K562 (cell line): ENCODE data around the gene TESK2. TPM values are rescaled to one million over a fixed set of nuclear protein-coding genes. Genes with fewer than 3 reads are reported as not detected.

Experiments used
- ATAC-seq: fragments of 200-7000 bp; cut with Tn5 transposase; 3 replicates; pipeline ENCODE4 v1.9.1; 2020; ENCODE audit warnings: moderate library complexity
- BruUV-seq: library from RNA; stranded (reverse); fragments of 400-500 nt; replicated peaks from 2 replicates; lab custom pipeline; 2021; lab: Mats Ljungman, UMichigan
- CTCF ChIA-PET: fragments of 300-600 bp; formaldehyde crosslinking; extraction: SDS; loops from one replicate; lab custom pipeline; 2021; ENCODE audit warnings: low intra/inter-chr PET ratio; lab: Yijun Ruan, JAX
- POLR2A ChIA-PET: fragments of 300-600, 350-650 bp; sonication (Branson Sonifier 250); formaldehyde crosslinking; extraction: SDS; loops from one replicate; lab custom pipeline; 2021; ENCODE audit warnings: antibody characterized with exemption, inconsistent platforms; lab: Yijun Ruan, JAX
- DNase-seq, 4 experiments: peaks; one replicate each; pipeline versions ENCODE4 v3.0.0 to v3.0.0-alpha.2; 2011 to 2018; ENCODE audit warnings: low spot score in 3 of 4, mixed read lengths in 3 of 4; ENCODE audit errors: extremely low read depth in 1 of 4
- FAIRE-seq: peaks from 2 replicates; lab custom pipeline; 2011; peaks lifted over from hg19 to GRCh38; lab: Jason Lieb, UNC
- H2AFZ ChIP-seq: 2 replicates; pipeline ENCODE4 v1.6.0; 2011; ENCODE audit warnings: low read depth, low read length, control low read depth, inconsistent platforms
- H3K27ac ChIP-seq: fragments of 200-600 bp; 3 replicates; pipeline ENCODE4 v1.8.0; 2011; ENCODE audit warnings: low read depth, mild to moderate bottlenecking, control low read depth, inconsistent platforms, low read length, moderate library complexity, mixed read lengths; ENCODE audit errors: extremely low read depth
- H3K27me3 ChIP-seq, 2 experiments: fragments of 300-600 bp in 1 of 2; 2 replicates in 1 of 2; 3 replicates in 1 of 2; pipeline versions ENCODE4 v1.6.0 to v1.8.0; 2011; ENCODE audit warnings: inconsistent platforms in 2 of 2, low read length in 2 of 2, mild to moderate bottlenecking in 1 of 2, mixed read lengths in 1 of 2, moderate library complexity in 1 of 2; ENCODE audit not compliant: control insufficient read depth in 2 of 2, insufficient read depth in 2 of 2
- H3K36me3 ChIP-seq: fragments of 300-600 bp; 3 replicates; pipeline ENCODE4 v1.8.0; 2011; ENCODE audit warnings: mild to moderate bottlenecking, low read length, inconsistent platforms; ENCODE audit not compliant: control insufficient read depth, insufficient read depth
- H3K4me1 ChIP-seq, 2 experiments: fragments of 200-600 bp in 1 of 2; replicated peaks in 1 of 2; 2 replicates in 1 of 2; 3 replicates in 1 of 2; pipeline versions ENCODE4 v1.5.1 to v1.8.0; 2011; ENCODE audit warnings: inconsistent platforms in 2 of 2, low read length in 2 of 2, mild to moderate bottlenecking in 1 of 2, mixed read lengths in 1 of 2, moderate library complexity in 1 of 2; ENCODE audit not compliant: control insufficient read depth in 2 of 2, insufficient read depth in 2 of 2
- H3K4me2 ChIP-seq: 2 replicates; pipeline ENCODE4 v1.6.1; 2011; ENCODE audit warnings: low read length, control low read depth, inconsistent platforms, mixed read lengths; ENCODE audit not compliant: insufficient read depth
- H3K4me3 ChIP-seq: fragments of 200-600 bp; sonication (generic), shearing (Covaris generic); 2 replicates; pipeline ENCODE4 v1.5.1; 2016; ENCODE audit warnings: control low read depth, inconsistent platforms
- H3K79me2 ChIP-seq: fragments of 200-600 bp; 3 replicates; pipeline ENCODE4 v1.8.0; 2011; ENCODE audit warnings: low read length, inconsistent platforms; ENCODE audit not compliant: control insufficient read depth, insufficient read depth
- H3K9ac ChIP-seq, 2 experiments: 2 replicates each; pipeline versions ENCODE4 v1.6.0 to v1.6.1; 2011; ENCODE audit warnings: low read depth in 2 of 2, low read length in 2 of 2, control low read depth in 1 of 2, inconsistent platforms in 1 of 2, mild to moderate bottlenecking in 1 of 2, mixed read lengths in 1 of 2; ENCODE audit not compliant: insufficient read depth in 1 of 2
- H3K9me1 ChIP-seq: one replicate; pipeline ENCODE4 v1.6.0; 2011; ENCODE audit warnings: inconsistent platforms, mild to moderate bottlenecking, low read length, moderate library complexity; ENCODE audit not compliant: control insufficient read depth, insufficient read depth
- H3K9me3 ChIP-seq: replicated peaks from 2 replicates; pipeline ENCODE4 v1.5.1; 2011; ENCODE audit warnings: low read depth, low read length, inconsistent platforms; ENCODE audit not compliant: control insufficient read depth, insufficient read depth
- H4K20me1 ChIP-seq: replicated peaks from 2 replicates; pipeline ENCODE4 v1.6.1; 2011; ENCODE audit warnings: low read length, inconsistent platforms, mixed read lengths; ENCODE audit not compliant: control insufficient read depth, insufficient read depth
- ELF4 ChIP-seq: fragments of 450-650 bp; formaldehyde crosslinking; IDR thresholded peaks from 2 replicates; pipeline ENCODE4 v1.4.0; 2022; ENCODE audit warnings: missing genetic modification characterization
- ETV5 ChIP-seq: sonication (generic); formaldehyde crosslinking; IDR thresholded peaks from 2 replicates; pipeline ENCODE4 v1.4.0; 2020; ENCODE audit warnings: low read depth, mild to moderate bottlenecking, missing genetic modification reagents
- MBD1 ChIP-seq: fragments of 250-450 bp; sonication (Bioruptor Pico); IDR thresholded peaks from 2 replicates; pipeline ENCODE4 v1.8.0; 2022; ENCODE audit warnings: inconsistent platforms
- ZNF696 ChIP-seq: fragments of 250-450 bp; sonication (Bioruptor Pico); conservative IDR thresholded peaks from 2 replicates; pipeline ENCODE4 v1.4.0; 2020; ENCODE audit warnings: mild to moderate bottlenecking, moderate library complexity
- WGBS: fragments of 100-300 bp; shearing (Covaris generic); methylation state at CpG from one replicate; pipeline ENCODE4 v1.1.6; 2016; ENCODE audit warnings: low coverage, mixed read lengths; ENCODE audit not compliant: insufficient coverage; ENCODE audit errors: missing lambda C conversion rate; 5-methylcytosine and 5-hydroxymethylcytosine counted together
- in situ Hi-C: fragments of 300-500 bp; cut with MboI; formaldehyde crosslinking; loops from 4 replicates; pipeline ENCODE4 v1.15.0; 2018; ENCODE audit warnings: inconsistent platforms, mixed read lengths
- intact Hi-C: fragments of 100-400 bp; cut with micrococcal nuclease; formaldehyde crosslinking; loops from 2 replicates; pipeline ENCODE4 v1.14.2; 2022
- polyA plus RNA-seq, 8 experiments: library from polyadenylated mRNA; depleted of rRNA in 4 of 8; stranded (reverse) in 5 of 8; unstranded in 3 of 8; fragments of >200 nt; fragmentation: Nextera tagmentation in 2 of 8; fragmentation: Illumina TruSeq in 1 of 8; extraction: Ambion mirVana in 2 of 8; extraction: Trizol in 1 of 8; gene quantifications; 2 replicates each; pipeline versions ENCODE4 v1.2.1 to v1.2.3, GENCODE V29; 2011 to 2014; ENCODE audit warnings: inconsistent platforms in 1 of 8, missing spikeins in 1 of 8
- total RNA-seq, 7 experiments: library from RNA; depleted of rRNA in 6 of 7; stranded (reverse); fragments of >200 nt in 6 of 7; fragmentation: Illumina TruSeq in 2 of 7; extraction: Trizol in 2 of 7; gene quantifications; 2 replicates each; pipeline versions ENCODE4 v1.2.1 to v1.2.3, GENCODE V29; 2011 to 2021; ENCODE audit warnings: low replicate concordance in 1 of 7

The TESK2 gene
- total and polyA plus RNA-seq, 9 of the 15 experiments (the other 6 are each of a cell fraction or from before 2014, with no cell fraction given): 1.6 to 5.3 (median 3.7) TPM

GRCh38 chr1:45501505-45501859 lies 10.5 kb upstream of the TESK2 start:
- H3K9ac ChIP-seq: peak overlapping the region; percentile 75 to 85; a peak in 3 of 4 replicates
- H3K27ac ChIP-seq: no peak overlapping the region; the same call in 2 of the 3 replicates
- no peaks in the 10 kb centered on the region for H4K20me1 ChIP-seq
- POLR2A ChIA-PET: interaction anchor here (0.6 to 5.8 kb wide), 7 partner anchors 9 to 780 kb away, joined by 3 to 79 read pairs (median 4); partner anchors contain the start of genes AKR1A1 and PRDX1
- H3K4me3 ChIP-seq: peak overlapping the region; percentile 44
- H3K9me3 ChIP-seq: no peaks in the 10 kb centered on the region
- no peaks in the 10 kb centered on the region for H3K27me3 ChIP-seq
- intact Hi-C loops (no loop called here), in situ Hi-C loops (no loop called here)
- H3K9me1 ChIP-seq: no peaks in the 10 kb centered on the region
- BruUV-seq: no TSS peak
- DNase-seq (no peak), ATAC-seq (no peak), FAIRE-seq (no peak)
- H3K4me2 ChIP-seq: peak overlapping the region; percentile 96
- 10% methylated on average over 2 of the region's 2 CpGs for WGBS
- CTCF ChIA-PET: no interaction called here
- peaks cover 18 to 19% of the 10 kb centered on the region in 2 experiments; a peak in 4 of 5 replicates for H3K4me1 ChIP-seq
- peaks cover 31% of the 10 kb centered on the region for H3K36me3 ChIP-seq
- peaks cover 31% of the 10 kb centered on the region for H3K79me2 ChIP-seq
- TF ChIP-seq MBD1 (CRISPR knock-in tag) (no peak), ETV5 (CRISPR knock-in tag) (0 out of 2 replicates have a peak, but pooled peaks have one; percentile 15), ELF4 (no peak), ZNF696 (CRISPR knock-in tag) (no peak)
- no peak overlapping the region; the same call in 1 of the 2 replicates for H2AFZ ChIP-seq
